ENCODE measurements around the gene PI4KB.

Gene PI4KB

DNA sequence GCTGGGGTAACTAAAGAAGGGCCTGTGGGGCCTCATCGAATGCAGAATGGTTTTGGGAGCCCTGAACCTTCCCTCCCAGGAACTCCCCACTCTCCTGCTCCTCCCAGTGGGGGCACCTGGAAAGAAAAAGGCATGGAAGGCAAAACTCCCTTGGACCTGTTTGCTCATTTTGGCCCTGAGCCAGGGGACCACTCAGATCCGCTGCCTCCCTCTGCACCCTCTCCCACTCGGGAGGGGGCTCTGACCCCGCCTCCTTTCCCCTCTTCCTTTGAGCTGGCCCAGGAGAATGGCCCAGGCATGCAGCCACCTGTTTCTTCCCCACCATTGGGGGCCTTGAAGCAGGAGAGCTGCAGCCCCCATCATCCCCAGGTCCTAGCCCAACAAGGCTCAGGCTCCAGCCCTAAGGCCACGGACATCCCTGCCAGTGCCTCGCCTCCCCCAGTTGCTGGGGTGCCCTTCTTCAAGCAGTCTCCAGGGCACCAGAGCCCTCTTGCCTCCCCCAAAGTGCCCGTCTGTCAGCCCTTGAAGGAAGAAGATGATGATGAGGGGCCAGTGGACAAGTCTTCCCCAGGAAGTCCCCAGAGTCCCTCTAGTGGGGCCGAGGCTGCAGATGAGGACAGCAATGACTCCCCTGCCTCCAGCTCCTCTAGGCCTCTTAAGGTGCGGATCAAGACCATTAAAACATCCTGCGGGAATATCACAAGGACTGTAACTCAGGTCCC is 40.4 kb downstream of the PI4KB start:
- TF ChIP-seq, protein P1, sequence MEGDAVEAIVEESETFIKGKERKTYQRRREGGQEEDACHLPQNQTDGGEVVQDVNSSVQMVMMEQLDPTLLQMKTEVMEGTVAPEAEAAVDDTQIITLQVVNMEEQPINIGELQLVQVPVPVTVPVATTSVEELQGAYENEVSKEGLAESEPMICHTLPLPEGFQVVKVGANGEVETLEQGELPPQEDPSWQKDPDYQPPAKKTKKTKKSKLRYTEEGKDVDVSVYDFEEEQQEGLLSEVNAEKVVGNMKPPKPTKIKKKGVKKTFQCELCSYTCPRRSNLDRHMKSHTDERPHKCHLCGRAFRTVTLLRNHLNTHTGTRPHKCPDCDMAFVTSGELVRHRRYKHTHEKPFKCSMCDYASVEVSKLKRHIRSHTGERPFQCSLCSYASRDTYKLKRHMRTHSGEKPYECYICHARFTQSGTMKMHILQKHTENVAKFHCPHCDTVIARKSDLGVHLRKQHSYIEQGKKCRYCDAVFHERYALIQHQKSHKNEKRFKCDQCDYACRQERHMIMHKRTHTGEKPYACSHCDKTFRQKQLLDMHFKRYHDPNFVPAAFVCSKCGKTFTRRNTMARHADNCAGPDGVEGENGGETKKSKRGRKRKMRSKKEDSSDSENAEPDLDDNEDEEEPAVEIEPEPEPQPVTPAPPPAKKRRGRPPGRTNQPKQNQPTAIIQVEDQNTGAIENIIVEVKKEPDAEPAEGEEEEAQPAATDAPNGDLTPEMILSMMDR (IDR thresholded peaks at IDR 0.05; ENCODE audit: low read depth, low read length, missing control alignments): no peak
- DNase-seq (ENCODE audit: extremely low read depth, low read depth): no peak
- no peak overlapping the region for H3K4me3 ChIP-seq (replicated peaks; ENCODE audit: low read depth, low read length)

GRCh38 chr1:151284013-151284577 is 43.1 kb downstream of the PI4KB start:
- peak overlapping the region; percentile 57 for H3K4me3 ChIP-seq (replicated peaks; ENCODE audit: low read depth, low read length)
- TF ChIP-seq, protein P1 (IDR thresholded peaks at IDR 0.05; ENCODE audit: low read depth, low read length, missing control alignments): no peak
- DNase-seq (ENCODE audit: extremely low read depth, low read depth): no peak

GRCh38 chr1:151282883-151283725 is 44.1 kb downstream of the PI4KB start:
- TF ChIP-seq, protein P1 (IDR thresholded peaks at IDR 0.05; ENCODE audit: low read depth, low read length, missing control alignments): no peak
- H3K4me3 ChIP-seq (replicated peaks; ENCODE audit: low read depth, low read length): peak overlapping the region; percentile 57
- DNase-seq (ENCODE audit: extremely low read depth, low read depth): no peak

DNA sequence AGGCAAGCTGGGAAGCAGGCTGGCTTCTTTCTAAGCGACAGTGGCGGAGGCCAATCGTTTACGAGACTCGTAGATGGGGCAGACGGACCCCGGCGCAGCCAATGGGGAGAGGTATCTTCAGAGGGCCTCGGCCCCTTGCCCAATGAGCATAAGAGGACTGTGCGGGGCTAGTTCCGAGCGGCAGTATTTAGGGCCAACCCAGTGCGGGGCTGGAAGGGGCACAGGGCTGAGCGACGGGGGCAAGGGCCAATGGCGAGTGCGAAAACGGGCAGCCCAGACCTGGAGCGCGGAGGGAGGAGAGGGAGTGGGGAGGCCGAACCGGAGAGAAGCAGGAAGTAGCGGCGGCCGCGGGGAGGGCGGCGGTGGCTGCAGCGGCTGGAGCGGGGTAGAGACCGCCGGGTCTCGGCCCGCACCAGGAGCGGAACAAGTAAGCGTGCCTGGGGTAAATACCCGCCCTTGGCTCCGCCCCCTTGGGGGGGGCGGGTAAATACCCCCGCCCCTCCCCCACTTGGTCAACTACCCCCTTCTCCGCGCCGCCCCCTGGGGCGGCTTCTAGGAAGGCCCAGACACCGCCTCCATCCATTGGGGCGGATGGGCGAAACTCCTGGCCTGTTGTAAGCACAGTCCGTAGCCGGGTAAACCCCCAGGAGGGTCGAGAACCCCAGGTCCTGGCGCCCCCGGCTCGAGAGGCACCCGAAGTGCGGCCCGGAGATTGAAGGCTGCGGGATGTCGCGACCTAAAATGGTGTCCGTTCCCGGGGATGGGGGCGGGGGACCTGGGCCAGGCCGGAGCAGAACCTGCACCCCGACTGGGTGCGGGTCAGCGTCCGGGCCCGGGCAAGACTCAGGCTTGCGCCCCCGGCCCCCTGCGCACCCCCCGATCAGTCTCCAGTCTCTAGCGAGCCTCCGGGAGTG is 45.0 kb downstream of the PI4KB start, which contains the start of gene ZNF687:
TSS of gene ZNF687 (plus strand) at position 331 of the 914 bp plus-strand sequence. CDS start 3,993 bp downstream, outside the sequence.
- peak within 1 kb of the TSS; percentile 57 for H3K4me3 ChIP-seq (replicated peaks; ENCODE audit: low read depth, low read length)
- DNase-seq (ENCODE audit: extremely low read depth, low read depth): peak; percentile 100
- TF ChIP-seq, protein P1 (IDR thresholded peaks at IDR 0.05; ENCODE audit: low read depth, low read length, missing control alignments): no peak

GRCh38 chr1:151281225-151281968 is 45.8 kb downstream of the PI4KB start:
- TF ChIP-seq, protein P1 (IDR thresholded peaks at IDR 0.05; ENCODE audit: low read depth, low read length, missing control alignments): no peak
- peak overlapping the region; percentile 57 for H3K4me3 ChIP-seq (replicated peaks; ENCODE audit: low read depth, low read length)
- peak; percentile 91 for DNase-seq (ENCODE audit: extremely low read depth, low read depth)

Data from HFF-Myc (cell line).